HepG2 (cell line): ENCODE results near the gene UCKL1. TPM values are rescaled to one million over a fixed set of nuclear protein-coding genes. Genes with fewer than 3 reads are reported as not detected.
"Not testable (repeated sequence)": the region's sequence is repeated elsewhere in the genome, so short reads cannot be mapped to it uniquely, and the experiment has no call there.

ENCODE experiments used
- ATAC-seq: fragments of 200-7000 bp; cut with Tn5 transposase; 3 replicates; pipeline ENCODE4 v1.9.1; 2020; ENCODE audit warnings: mild to moderate bottlenecking, moderate library complexity
- BruUV-seq: library from RNA; stranded (reverse); fragments of 400-500 nt; replicated peaks from 2 replicates; lab custom pipeline; 2021; lab: Mats Ljungman, UMichigan
- CTCF ChIA-PET: fragments of 300-600 bp; formaldehyde crosslinking; extraction: SDS; loops from one replicate; lab custom pipeline; 2021; ENCODE audit warnings: low total read pairs, inconsistent platforms, low intra/inter-chr PET ratio; lab: Yijun Ruan, JAX
- POLR2A ChIA-PET: fragments of 350-600 bp; sonication (Branson Sonifier 250); formaldehyde crosslinking; loops from one replicate; lab custom pipeline; 2020; ENCODE audit warnings: antibody characterized with exemption, inconsistent platforms; lab: Yijun Ruan, JAX
- DNase-seq: peaks from one replicate; pipeline ENCODE4 v3.0.0-alpha.2; 2015; ENCODE audit warnings: low spot score
- FAIRE-seq: peaks from 3 replicates; lab custom pipeline; 2011; peaks lifted over from hg19 to GRCh38; lab: Jason Lieb, UNC
- H2AFZ ChIP-seq: one replicate; pipeline ENCODE4 v1.6.1; 2011; ENCODE audit warnings: low read length, inconsistent platforms
- H3K27ac ChIP-seq: fragments of 300-600 bp; 3 replicates; pipeline ENCODE4 v1.8.0; 2011; ENCODE audit warnings: mixed run types, mild to moderate bottlenecking, mixed read lengths, low read length, inconsistent platforms; ENCODE audit not compliant: insufficient read depth; ENCODE audit errors: extremely low read length
- H3K27me3 ChIP-seq, 2 experiments: fragments of 200-600 bp in 1 of 2; 2 replicates in 1 of 2; 3 replicates in 1 of 2; pipeline versions ENCODE4 v1.6.0 to v1.8.0; 2011; ENCODE audit warnings: low read length in 2 of 2, mild to moderate bottlenecking in 2 of 2, moderate library complexity in 2 of 2, inconsistent platforms in 1 of 2; ENCODE audit not compliant: insufficient read depth in 2 of 2, control insufficient read depth in 1 of 2
- H3K36me3 ChIP-seq, 2 experiments: fragments of 200-600 bp in 1 of 2; replicated peaks in 1 of 2; 2 replicates in 1 of 2; 3 replicates in 1 of 2; pipeline versions ENCODE4 v1.5.1 to v1.8.0; 2011; ENCODE audit warnings: low read length in 2 of 2, inconsistent platforms in 1 of 2; ENCODE audit not compliant: insufficient read depth in 2 of 2, control insufficient read depth in 1 of 2
- H3K4me1 ChIP-seq: 2 replicates; pipeline ENCODE4 v1.5.1; 2012; ENCODE audit warnings: low read length, inconsistent platforms; ENCODE audit not compliant: insufficient read depth
- H3K4me2 ChIP-seq: 2 replicates; pipeline ENCODE4 v1.6.0; 2011; ENCODE audit warnings: low read depth, low read length, inconsistent platforms
- H3K4me3 ChIP-seq, 3 experiments: fragments of 200-600 bp in 1 of 3; sonication (generic), shearing (Covaris generic) in 1 of 3; replicated peaks in 1 of 3; 2 replicates each; pipeline ENCODE4 v1.5.1; 2011 to 2016; ENCODE audit warnings: low read length in 3 of 3, inconsistent platforms in 2 of 3, low read depth in 2 of 3, mild to moderate bottlenecking in 2 of 3, control low read depth in 1 of 3, mixed read lengths in 1 of 3; ENCODE audit not compliant: insufficient read depth in 1 of 3
- H3K79me2 ChIP-seq: one replicate; pipeline ENCODE4 v1.6.1; 2011; ENCODE audit warnings: low read length, inconsistent platforms; ENCODE audit not compliant: insufficient read depth
- H3K9ac ChIP-seq: 2 replicates; pipeline ENCODE4 v1.6.0; 2011; ENCODE audit warnings: mild to moderate bottlenecking, low read depth, low read length, inconsistent platforms; ENCODE audit not compliant: insufficient read depth
- H3K9me3 ChIP-seq: 2 replicates; pipeline ENCODE4 v1.5.1; 2012; ENCODE audit warnings: mild to moderate bottlenecking, low read length
- H4K20me1 ChIP-seq: 2 replicates; pipeline ENCODE4 v1.6.0; 2011; ENCODE audit warnings: inconsistent platforms, mild to moderate bottlenecking, low read length, moderate library complexity; ENCODE audit not compliant: insufficient read depth
- CEBPB ChIP-seq: IDR thresholded peaks from 2 replicates; pipeline ENCODE4 v1.6.1; 2011; ENCODE audit warnings: low read depth, low read length, improper control_type of control experiment, borderline replicate concordance
- FOXO4 ChIP-seq: sonication (generic); formaldehyde crosslinking; conservative IDR thresholded peaks from 2 replicates; pipeline ENCODE4 v1.8.1; 2023; ENCODE audit warnings: missing genetic modification reagents
- PATZ1 ChIP-seq: sonication (generic); formaldehyde crosslinking; IDR thresholded peaks from 2 replicates; pipeline ENCODE4 v1.4.0; 2020; ENCODE audit warnings: missing genetic modification reagents
- ZBTB39 ChIP-seq: sonication (generic); formaldehyde crosslinking; IDR thresholded peaks from 2 replicates; pipeline ENCODE4 v1.5.0; 2020; ENCODE audit warnings: missing genetic modification reagents
- ZNF414 ChIP-seq: sonication (generic); formaldehyde crosslinking; IDR thresholded peaks from 2 replicates; pipeline ENCODE4 v1.5.0; 2020; ENCODE audit warnings: missing genetic modification reagents
- ZNF460 ChIP-seq: sonication (generic); formaldehyde crosslinking; IDR thresholded peaks from 2 replicates; pipeline ENCODE4 v1.5.1; 2020; ENCODE audit warnings: missing genetic modification reagents, mild to moderate bottlenecking, borderline replicate concordance
- ZNF563 ChIP-seq: sonication (generic); formaldehyde crosslinking; IDR thresholded peaks from 2 replicates; pipeline ENCODE4 v1.8.0; 2022; ENCODE audit warnings: mild to moderate bottlenecking, moderate library complexity, missing genetic modification reagents
- WGBS: methylation state at CpG from one replicate; pipeline ENCODE4 v1.1.6; 2017; ENCODE audit warnings: low lambda C conversion rate; 5-methylcytosine and 5-hydroxymethylcytosine counted together
- in situ Hi-C: cut with HindIII; loops from 2 replicates; pipeline ENCODE4 v1.10.0; 2017; ENCODE audit warnings: low pct_unique_long_range_greater_than_20kb; ENCODE audit not compliant: extremely low pct_ligation_motif_present
- intact Hi-C: fragments of 100-400 bp; cut with micrococcal nuclease; formaldehyde crosslinking; loops from one replicate; pipeline ENCODE4 v1.10.0; 2022; ENCODE audit not compliant: unreplicated experiment
- polyA plus RNA-seq, 8 experiments: library from polyadenylated mRNA; depleted of rRNA in 3 of 8; stranded (reverse) in 7 of 8; unstranded in 1 of 8; fragments of >200 nt; fragmentation: Illumina TruSeq in 4 of 8; extraction: Trizol in 4 of 8; gene quantifications; 2 replicates each; pipeline versions ENCODE4 v1.2.1 to v1.2.3, GENCODE V29; 2011 to 2016; ENCODE audit warnings: low read depth in 4 of 8, missing spikeins in 1 of 8, mixed read lengths in 1 of 8; ENCODE audit not compliant: insufficient read depth in 1 of 8
- total RNA-seq, 5 experiments: library from RNA; depleted of rRNA; stranded (reverse); fragments of >200 nt; fragmentation: Illumina TruSeq; extraction: Trizol; gene quantifications; 2 replicates each; pipeline ENCODE4 v1.2.3, GENCODE V29; 2016; ENCODE audit warnings: low read depth in 1 of 5

Gene UCKL1
- total and polyA plus RNA-seq, 2 of the 13 experiments (the other 11 are each of a cell fraction or from before 2014, with no cell fraction given): 50.2 to 126 TPM

GRCh38 chr20:63971960-63972311, 15.7 kb upstream of the UCKL1 start:
- POLR2A ChIA-PET: interaction anchor here (0.7 to 3.6 kb wide), 4 partner anchors 8 to 21 kb away, joined by 3 to 36 read pairs (median 7); partner anchors contain the start of genes PRPF6 and UCKL1
- 63% methylated on average over 10 of the region's 10 CpGs for WGBS
- FAIRE-seq, CTCF ChIA-PET, ATAC-seq, H3K27me3 ChIP-seq, H2AFZ ChIP-seq, H3K9me3 ChIP-seq, in situ Hi-C loops, H4K20me1 ChIP-seq, BruUV-seq, H3K36me3 ChIP-seq, DNase-seq: not testable (repeated sequence)
- peaks cover 13% of the 10 kb centered on the region for H3K79me2 ChIP-seq
- 0 out of 2 replicates have a peak, but pooled peaks have one; percentile 63 for TF ChIP-seq FOXO4 (CRISPR knock-in tag)
- TF ChIP-seq ZBTB39 (CRISPR knock-in tag): 0 out of 2 replicates have a peak, but pooled peaks have one; percentile 34
- TF ChIP-seq PATZ1 (CRISPR knock-in tag): 0 out of 2 replicates have a peak, but pooled peaks have one; percentile 4
- TF ChIP-seq ZNF414 (CRISPR knock-in tag): 0 out of 2 replicates have a peak, but pooled peaks have one; percentile 51
- TF ChIP-seq ZNF460 (CRISPR knock-in tag): peak; percentile 55; the same call in 1 of the 2 replicates
- TF ChIP-seq ZNF563 (CRISPR knock-in tag): peak; percentile 40; the same call in 1 of the 2 replicates
- 0 out of 2 replicates have a peak, but pooled peaks have one; percentile 7 for TF ChIP-seq CEBPB
- peak overlapping the region; percentile 48; the same call in 1 of the 2 replicates for H3K9ac ChIP-seq
- peak overlapping the region; percentile 37 for H3K27ac ChIP-seq
- peak overlapping the region in 2 of 3 experiments; percentile 34 to 64; a peak in 3 of 6 replicates for H3K4me3 ChIP-seq
- peak overlapping the region; percentile 91 for H3K4me2 ChIP-seq
- H3K4me1 ChIP-seq: peaks cover 48% of the 10 kb centered on the region
- intact Hi-C loops: loop anchor here (5.0 kb wide), 1 partner anchor 435 kb away; the partner anchor contains the start of gene PTK6
